ENCODE results near the gene ZNF646.

ZNF646 gene

DNA sequence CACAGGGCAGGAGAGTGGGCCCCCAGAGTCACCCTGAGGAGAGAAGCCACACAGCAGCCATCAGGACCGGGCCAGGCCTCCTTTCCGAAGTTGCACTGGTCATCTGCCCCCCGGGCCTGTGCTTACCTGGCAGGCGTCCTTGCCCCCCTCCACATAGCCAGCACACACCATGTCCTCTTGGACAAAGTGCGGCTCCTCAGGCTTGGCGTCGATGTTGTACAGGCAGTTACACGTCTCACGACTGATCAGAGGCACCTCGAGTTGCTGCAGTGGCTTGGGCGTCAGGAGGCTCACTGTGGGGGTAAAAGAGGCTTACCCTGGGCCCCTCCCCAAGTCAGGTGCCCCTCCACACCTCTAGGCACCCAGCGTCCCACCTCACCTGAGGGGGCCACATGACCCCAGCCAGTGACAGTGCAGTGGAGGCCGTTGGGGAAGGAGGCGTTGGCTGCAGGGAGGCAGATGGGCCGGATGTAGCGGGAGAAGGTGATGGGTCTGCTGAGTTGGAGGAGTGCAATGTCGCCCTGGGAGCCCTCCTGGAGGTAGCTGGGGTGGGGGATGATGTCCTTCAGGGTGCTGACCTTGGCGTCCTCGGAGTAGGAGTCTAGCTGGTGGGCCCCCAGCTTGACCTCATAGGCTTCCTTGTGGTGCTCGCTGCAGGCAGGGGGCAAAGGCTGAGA is 58.2 kb downstream of the ZNF646 start:
- H2AFZ ChIP-seq (ENCODE audit: low read depth, low read length, severe bottlenecking) = no peak overlapping the region
- H4K20me1 ChIP-seq (ENCODE audit: low read depth, low read length) = no peaks in the 10 kb centered on the region
- TF ChIP-seq EZH2phosphoT487 (conservative IDR thresholded peaks at IDR 0.05; ENCODE audit: low read length) (no peak), CTCF (IDR thresholded peaks at IDR 0.05; ENCODE audit: insufficient read depth, low read length, poor library complexity, severe bottlenecking) (no peak)
- no peak overlapping the region for H3K27ac ChIP-seq (ENCODE audit: low read depth, low read length)
- no peaks in the 10 kb centered on the region for H3K27me3 ChIP-seq (ENCODE audit: low read length)
- no peaks in the 10 kb centered on the region for H3F3A ChIP-seq (ENCODE audit: insufficient read depth)
- H3K4me3 ChIP-seq (ENCODE audit: insufficient read depth, low read length, poor library complexity, severe bottlenecking) = no peak overlapping the region
- no peaks in the 10 kb centered on the region for H3K79me2 ChIP-seq (ENCODE audit: insufficient read depth, low read length)
- no peak overlapping the region for H3K9ac ChIP-seq (ENCODE audit: low read length)
- H3K4me2 ChIP-seq (ENCODE audit: low read depth, low read length, poor library complexity, severe bottlenecking) = no peak overlapping the region
- H3K9me2 ChIP-seq (replicated peaks; ENCODE audit: insufficient read depth, low read length) = no peaks in the 10 kb centered on the region
- no peaks in the 10 kb centered on the region for H3K36me3 ChIP-seq (ENCODE audit: low read length)
- no peaks in the 10 kb centered on the region for H3K9me3 ChIP-seq (ENCODE audit: insufficient read depth, low read length)

- TF ChIP-seq EZH2phosphoT487 (conservative IDR thresholded peaks at IDR 0.05; ENCODE audit: low read length) (no peak), CTCF (IDR thresholded peaks at IDR 0.05; ENCODE audit: insufficient read depth, low read length, poor library complexity, severe bottlenecking) (no peak)
- no peak overlapping the region for H3K27ac ChIP-seq (ENCODE audit: low read depth, low read length)
- H2AFZ ChIP-seq (ENCODE audit: low read depth, low read length, severe bottlenecking) = no peak overlapping the region
- no peaks in the 10 kb centered on the region for H4K20me1 ChIP-seq (ENCODE audit: low read depth, low read length)
- no peak overlapping the region for H3K9ac ChIP-seq (ENCODE audit: low read length)
- H3K9me2 ChIP-seq (replicated peaks; ENCODE audit: insufficient read depth, low read length) = no peaks in the 10 kb centered on the region
- H3K4me3 ChIP-seq (ENCODE audit: insufficient read depth, low read length, poor library complexity, severe bottlenecking) = no peak overlapping the region
- H3K27me3 ChIP-seq (ENCODE audit: low read length) = no peaks in the 10 kb centered on the region
- no peak overlapping the region for H3K4me2 ChIP-seq (ENCODE audit: low read depth, low read length, poor library complexity, severe bottlenecking)
- no peaks in the 10 kb centered on the region for H3K36me3 ChIP-seq (ENCODE audit: low read length)
- H3K79me2 ChIP-seq (ENCODE audit: insufficient read depth, low read length) = no peaks in the 10 kb centered on the region
- H3K9me3 ChIP-seq (ENCODE audit: insufficient read depth, low read length) = no peaks in the 10 kb centered on the region
- no peaks in the 10 kb centered on the region for H3F3A ChIP-seq (ENCODE audit: insufficient read depth)
Observed at GRCh38 chr16:31133046-31133501, 58.9 kb downstream of the ZNF646 start.

Data from SU-DHL-6 (cell line).